Endodermal cell (in vitro differentiated cells): ENCODE measurements around the gene DDX31. TPM values are rescaled to one million over a fixed set of nuclear protein-coding genes. Genes with fewer than 3 reads are reported as not detected.

ENCODE experiments used
- DNase-seq: peaks from one replicate; pipeline ENCODE4 v3.0.0-alpha.2; 2017
- H3K27ac ChIP-seq: 2 replicates; pipeline ENCODE4 v1.5.1; 2013; ENCODE audit warnings: mild to moderate bottlenecking, low read depth, low read length, moderate library complexity
- H3K27me3 ChIP-seq: 2 replicates; pipeline ENCODE4 v1.6.1; 2013; ENCODE audit warnings: mild to moderate bottlenecking, low read length, moderate library complexity; ENCODE audit not compliant: insufficient read depth, control insufficient read depth, poor library complexity, severe bottlenecking
- H3K36me3 ChIP-seq: 2 replicates; pipeline ENCODE4 v1.7.0; 2013; ENCODE audit warnings: mild to moderate bottlenecking, low read length, moderate library complexity; ENCODE audit not compliant: control insufficient read depth, insufficient read depth
- H3K4me1 ChIP-seq: one replicate; pipeline ENCODE4 v1.7.0; 2013; ENCODE audit warnings: low read length; ENCODE audit not compliant: control insufficient read depth, insufficient read depth
- H3K4me3 ChIP-seq: 2 replicates; pipeline ENCODE4 v1.5.1; 2013; ENCODE audit warnings: mild to moderate bottlenecking, low read length, moderate library complexity
- H3K9ac ChIP-seq: 2 replicates; pipeline ENCODE4 v1.6.1; 2013; ENCODE audit warnings: mild to moderate bottlenecking, low read length, moderate library complexity; ENCODE audit not compliant: poor library complexity, severe bottlenecking; ENCODE audit errors: extremely low read depth
- H3K9me3 ChIP-seq: 2 replicates; pipeline ENCODE4 v1.6.1; 2013; ENCODE audit warnings: mild to moderate bottlenecking, low read length, moderate library complexity; ENCODE audit not compliant: control insufficient read depth
- H3K27ac Mint-ChIP-seq: 2 replicates; pipeline ENCODE4 v1.8.0; 2020; ENCODE audit warnings: mixed read lengths
- H3K27me3 Mint-ChIP-seq: 2 replicates; pipeline ENCODE4 v1.8.0; 2021; ENCODE audit warnings: mild to moderate bottlenecking, mixed read lengths; ENCODE audit not compliant: insufficient read depth
- H3K36me3 Mint-ChIP-seq: 2 replicates; pipeline ENCODE4 v1.8.0; 2020; ENCODE audit warnings: low read depth, mixed read lengths
- H3K4me1 Mint-ChIP-seq: 2 replicates; pipeline ENCODE4 v1.8.0; 2020; ENCODE audit warnings: mixed read lengths
- H3K4me3 Mint-ChIP-seq: 2 replicates; pipeline ENCODE4 v1.8.0; 2020; ENCODE audit warnings: mild to moderate bottlenecking, moderate library complexity, mixed read lengths
- H3K9me3 Mint-ChIP-seq: 2 replicates; pipeline ENCODE4 v1.8.0; 2020; ENCODE audit warnings: mild to moderate bottlenecking, mixed read lengths
- WGBS, 2 experiments: methylation state at CpG; one replicate each; pipeline versions ENCODE4 v1.1.5 to v1.1.7; 2013; ENCODE audit warnings: missing lambda C conversion rate in 2 of 2, mixed read lengths in 1 of 2; ENCODE audit not compliant: insufficient coverage in 1 of 2, insufficient read length in 1 of 2; 5-methylcytosine and 5-hydroxymethylcytosine counted together
- total RNA-seq, 2 donors: library from RNA; stranded (reverse); fragmentation: NEBNext Ultra II Directional in 1 of 2; extraction: Animal tissue kit (Norgen Biotek cat#: 25700) in 1 of 2; gene quantifications; 2 replicates in 1 of 2; 3 replicates in 1 of 2; pipeline ENCODE4 v1.2.1, GENCODE V29; 2021
- TF ChIP-seq, protein P1 (sequence below): fragments of 200-600 bp; sonication (generic); conservative IDR thresholded peaks from 2 replicates; pipeline ENCODE4 v1.5.0; 2021; ENCODE audit warnings: antibody characterized with exemption, mild to moderate bottlenecking

DDX31 gene
- total RNA-seq, 2 donors from 2014 or later = 29.1 to 30.5 TPM

DNA sequence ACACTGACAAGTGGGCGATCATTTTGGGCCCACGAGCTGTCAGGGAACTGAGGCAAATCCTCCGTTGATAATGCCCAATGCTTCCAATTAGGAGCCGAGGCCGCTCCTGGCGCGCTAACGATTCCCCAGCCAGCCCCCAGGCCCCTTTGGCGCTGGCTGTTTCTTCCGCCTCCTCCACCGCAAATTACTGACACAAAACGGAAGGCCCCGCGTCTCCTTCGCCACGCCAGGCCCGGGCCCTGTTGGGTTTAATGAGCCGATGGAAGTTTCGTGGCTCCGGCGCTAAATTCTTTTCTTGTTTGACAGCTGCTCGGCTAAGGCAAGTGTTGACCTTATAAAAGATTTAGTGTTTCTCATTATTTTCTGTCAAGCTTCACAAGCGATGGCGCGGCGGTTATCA, 113.1 kb downstream of the DDX31 start:
- TF ChIP-seq, protein P1, sequence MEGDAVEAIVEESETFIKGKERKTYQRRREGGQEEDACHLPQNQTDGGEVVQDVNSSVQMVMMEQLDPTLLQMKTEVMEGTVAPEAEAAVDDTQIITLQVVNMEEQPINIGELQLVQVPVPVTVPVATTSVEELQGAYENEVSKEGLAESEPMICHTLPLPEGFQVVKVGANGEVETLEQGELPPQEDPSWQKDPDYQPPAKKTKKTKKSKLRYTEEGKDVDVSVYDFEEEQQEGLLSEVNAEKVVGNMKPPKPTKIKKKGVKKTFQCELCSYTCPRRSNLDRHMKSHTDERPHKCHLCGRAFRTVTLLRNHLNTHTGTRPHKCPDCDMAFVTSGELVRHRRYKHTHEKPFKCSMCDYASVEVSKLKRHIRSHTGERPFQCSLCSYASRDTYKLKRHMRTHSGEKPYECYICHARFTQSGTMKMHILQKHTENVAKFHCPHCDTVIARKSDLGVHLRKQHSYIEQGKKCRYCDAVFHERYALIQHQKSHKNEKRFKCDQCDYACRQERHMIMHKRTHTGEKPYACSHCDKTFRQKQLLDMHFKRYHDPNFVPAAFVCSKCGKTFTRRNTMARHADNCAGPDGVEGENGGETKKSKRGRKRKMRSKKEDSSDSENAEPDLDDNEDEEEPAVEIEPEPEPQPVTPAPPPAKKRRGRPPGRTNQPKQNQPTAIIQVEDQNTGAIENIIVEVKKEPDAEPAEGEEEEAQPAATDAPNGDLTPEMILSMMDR = no peak
- Mint-ChIP-seq H3K4me1 (peaks cover 12% of the 10 kb centered on the region), H3K27me3 (peaks cover 13% of the 10 kb centered on the region), H3K4me3 (no peak overlapping the region), H3K36me3 (peaks cover 7% of the 10 kb centered on the region), H3K9me3 (peaks cover 16% of the 10 kb centered on the region), H3K27ac (no peak overlapping the region)
- Histone ChIP-seq H3K9me3 (peaks cover 8% of the 10 kb centered on the region), H3K27ac (peak overlapping the region; percentile 81), H3K4me1 (no peaks in the 10 kb centered on the region), H3K4me3 (no peak overlapping the region), H3K9ac (no peak overlapping the region), H3K27me3 (no peaks in the 10 kb centered on the region), H3K36me3 (no peaks in the 10 kb centered on the region)
- WGBS, 2 experiments = 88 to 90% methylated on average over 13 to 26 of the region's 26 CpGs
- no peak for DNase-seq

DNA sequence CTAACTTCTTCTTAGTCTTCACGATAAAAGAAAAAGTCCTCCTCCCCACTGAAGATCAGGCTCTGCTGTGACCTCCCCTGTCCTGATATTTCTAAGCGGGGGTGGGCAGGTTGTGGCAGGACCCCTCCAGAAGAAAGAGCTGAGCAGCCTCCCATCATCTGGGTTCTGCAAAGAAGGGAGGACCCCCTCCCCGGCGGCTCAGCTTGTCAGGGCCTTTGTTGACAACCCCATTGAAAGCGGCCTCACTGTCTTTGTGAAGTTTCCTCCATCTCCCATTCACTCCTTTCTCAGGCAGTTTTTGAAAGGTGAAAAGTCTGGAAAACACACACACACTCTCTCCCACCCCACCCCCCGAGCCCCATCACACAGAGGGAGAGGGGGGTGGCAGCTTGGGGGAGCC, 113.5 kb downstream of the DDX31 start:
- WGBS, 2 experiments = 66 to 71% methylated on average over 3 to 5 of the region's 6 CpGs
- peak overlapping the region; percentile 81 for H3K27ac ChIP-seq
- no peaks in the 10 kb centered on the region for H3K27me3 ChIP-seq
- H3K27ac Mint-ChIP-seq = no peak overlapping the region
- no peaks in the 10 kb centered on the region for H3K36me3 ChIP-seq
- peaks cover 12% of the 10 kb centered on the region for H3K4me1 Mint-ChIP-seq
- DNase-seq = no peak
- peaks cover 8% of the 10 kb centered on the region for H3K9me3 ChIP-seq
- TF ChIP-seq, protein P1 = no peak
- no peak overlapping the region for H3K4me3 Mint-ChIP-seq
- no peak overlapping the region for H3K9ac ChIP-seq
- H3K27me3 Mint-ChIP-seq = peaks cover 11% of the 10 kb centered on the region
- H3K9me3 Mint-ChIP-seq = peaks cover 16% of the 10 kb centered on the region
- no peaks in the 10 kb centered on the region for H3K4me1 ChIP-seq
- H3K36me3 Mint-ChIP-seq = peaks cover 7% of the 10 kb centered on the region
- no peak overlapping the region for H3K4me3 ChIP-seq

DNA sequence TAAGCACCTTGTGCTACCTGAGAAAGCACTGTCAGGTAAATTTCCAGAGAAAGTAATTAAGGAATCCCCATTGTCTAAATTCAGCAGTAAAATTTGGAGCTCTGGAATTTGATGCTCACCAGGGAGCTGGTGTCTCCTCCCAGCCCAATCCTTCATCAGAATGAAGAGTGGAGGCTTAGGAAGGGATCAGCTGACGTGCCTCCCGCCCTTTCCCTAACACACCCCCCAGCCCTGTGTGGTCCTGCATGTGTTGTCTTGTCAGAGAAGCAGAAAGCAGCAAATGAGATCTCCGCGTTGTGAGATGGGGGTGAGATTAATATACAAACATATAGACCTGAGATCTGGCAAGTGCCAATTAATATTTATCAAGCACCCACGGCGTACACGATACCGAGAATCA, 114.3 kb downstream of the DDX31 start:
- Mint-ChIP-seq H3K4me3 (no peak overlapping the region), H3K9me3 (peaks cover 16% of the 10 kb centered on the region), H3K4me1 (peaks cover 12% of the 10 kb centered on the region), H3K27ac (no peak overlapping the region), H3K27me3 (peaks cover 12% of the 10 kb centered on the region), H3K36me3 (peaks cover 7% of the 10 kb centered on the region)
- H3K27me3 ChIP-seq = no peaks in the 10 kb centered on the region
- WGBS, 2 experiments = 88 to 90% methylated on average over 4 to 8 of the region's 8 CpGs
- no peak overlapping the region for H3K9ac ChIP-seq
- no peak for DNase-seq
- H3K4me3 ChIP-seq = no peak overlapping the region
- no peak overlapping the region for H3K27ac ChIP-seq
- TF ChIP-seq, protein P1 = no peak
- H3K36me3 ChIP-seq = no peaks in the 10 kb centered on the region
- H3K9me3 ChIP-seq = peaks cover 8% of the 10 kb centered on the region
- H3K4me1 ChIP-seq = no peaks in the 10 kb centered on the region
